ENCODE measurements around the gene NSMCE1. TPM values are rescaled to one million over a fixed set of nuclear protein-coding genes. Genes with fewer than 3 reads are reported as not detected.

NSMCE1 gene
- total RNA-seq, 4 donors from 2014 or later: 36.4 to 42.0 (median 40.6) TPM

DNA sequence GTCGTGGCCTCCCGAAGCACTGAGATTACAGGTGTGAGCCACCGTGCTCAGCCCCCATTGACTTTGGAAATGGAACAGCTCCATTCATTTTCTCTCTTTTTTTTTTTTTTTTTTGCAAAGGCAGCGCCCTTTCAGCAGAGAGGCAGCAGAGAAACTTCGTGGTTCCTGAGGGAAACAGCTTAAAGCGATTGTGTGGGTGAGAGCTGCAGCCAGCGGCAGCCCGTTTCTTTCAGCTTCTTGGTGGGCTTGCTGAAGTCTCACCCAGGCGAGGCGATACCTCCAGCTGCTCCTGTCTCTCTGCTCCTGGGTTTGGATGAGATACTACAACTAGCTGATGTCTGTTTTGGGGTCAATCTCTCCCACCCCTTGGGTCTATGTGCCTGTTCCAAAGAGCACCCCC lies 57.5 kb downstream of the NSMCE1 start:
- TF ChIP-seq, protein P1, sequence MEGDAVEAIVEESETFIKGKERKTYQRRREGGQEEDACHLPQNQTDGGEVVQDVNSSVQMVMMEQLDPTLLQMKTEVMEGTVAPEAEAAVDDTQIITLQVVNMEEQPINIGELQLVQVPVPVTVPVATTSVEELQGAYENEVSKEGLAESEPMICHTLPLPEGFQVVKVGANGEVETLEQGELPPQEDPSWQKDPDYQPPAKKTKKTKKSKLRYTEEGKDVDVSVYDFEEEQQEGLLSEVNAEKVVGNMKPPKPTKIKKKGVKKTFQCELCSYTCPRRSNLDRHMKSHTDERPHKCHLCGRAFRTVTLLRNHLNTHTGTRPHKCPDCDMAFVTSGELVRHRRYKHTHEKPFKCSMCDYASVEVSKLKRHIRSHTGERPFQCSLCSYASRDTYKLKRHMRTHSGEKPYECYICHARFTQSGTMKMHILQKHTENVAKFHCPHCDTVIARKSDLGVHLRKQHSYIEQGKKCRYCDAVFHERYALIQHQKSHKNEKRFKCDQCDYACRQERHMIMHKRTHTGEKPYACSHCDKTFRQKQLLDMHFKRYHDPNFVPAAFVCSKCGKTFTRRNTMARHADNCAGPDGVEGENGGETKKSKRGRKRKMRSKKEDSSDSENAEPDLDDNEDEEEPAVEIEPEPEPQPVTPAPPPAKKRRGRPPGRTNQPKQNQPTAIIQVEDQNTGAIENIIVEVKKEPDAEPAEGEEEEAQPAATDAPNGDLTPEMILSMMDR (IDR thresholded peaks at IDR 0.05; ENCODE audit: low read depth): no peak

DNA sequence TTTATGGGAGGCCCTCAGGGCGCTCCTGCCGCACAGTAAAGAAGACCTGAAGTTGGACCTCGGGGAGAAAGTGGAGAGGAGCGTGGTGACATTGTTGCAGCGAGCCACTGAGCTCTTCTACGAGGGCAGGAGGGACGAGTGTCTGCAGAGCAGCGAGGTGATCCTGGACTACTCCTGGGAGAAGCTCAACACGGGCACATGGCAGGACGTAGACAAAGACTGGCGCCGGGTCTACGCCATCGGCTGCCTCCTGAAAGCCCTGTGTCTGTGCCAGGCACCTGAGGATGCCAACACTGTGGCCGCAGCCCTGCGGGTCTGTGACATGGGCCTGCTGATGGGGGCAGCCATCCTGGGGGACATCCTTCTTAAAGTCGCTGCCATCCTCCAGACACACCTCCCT lies 58.4 kb downstream of the NSMCE1 start:
- TF ChIP-seq, protein P1 (IDR thresholded peaks at IDR 0.05; ENCODE audit: low read depth): no peak

DNA sequence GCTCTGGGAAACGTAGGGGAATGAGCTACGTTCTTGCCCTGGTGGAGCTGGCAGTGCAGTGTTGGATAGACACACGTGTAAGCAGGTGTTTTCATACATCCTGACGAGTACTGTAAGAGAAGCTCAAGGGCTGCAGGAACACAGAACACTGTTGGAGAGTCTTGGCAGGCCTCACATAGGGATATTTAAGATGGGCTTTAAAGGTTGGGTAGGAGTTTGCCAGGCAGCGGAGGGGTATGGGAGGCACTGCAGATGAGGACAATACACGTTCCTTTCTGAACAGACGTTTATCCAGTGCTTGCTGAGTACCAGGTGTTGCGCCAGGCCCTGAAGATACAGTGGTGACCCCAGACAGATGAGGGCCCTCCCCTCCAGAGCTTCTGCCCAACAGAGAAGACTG lies 59.0 kb downstream of the NSMCE1 start:
- TF ChIP-seq, protein P1 (IDR thresholded peaks at IDR 0.05; ENCODE audit: low read depth): no peak

DNA sequence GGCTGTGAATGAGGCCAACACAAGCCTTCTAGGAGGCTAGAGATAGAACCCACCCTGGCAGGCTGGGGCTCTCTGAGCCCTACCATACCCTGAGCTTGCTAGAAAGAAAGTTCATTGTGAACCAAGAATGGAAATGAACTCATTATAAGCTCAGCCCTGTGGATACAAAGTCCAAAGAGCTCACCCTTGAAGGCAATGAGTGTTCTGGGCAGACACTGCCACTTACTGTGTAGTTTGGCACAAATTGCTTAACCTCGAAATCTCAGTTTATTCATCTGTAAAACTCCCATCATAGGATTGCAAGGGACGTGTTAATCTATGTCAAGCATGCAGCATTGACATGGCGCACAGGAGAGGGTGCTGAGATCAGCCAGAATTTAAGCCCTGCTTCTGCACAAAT lies 59.8 kb downstream of the NSMCE1 start:
- TF ChIP-seq, protein P1 (IDR thresholded peaks at IDR 0.05; ENCODE audit: low read depth): no peak

DNA sequence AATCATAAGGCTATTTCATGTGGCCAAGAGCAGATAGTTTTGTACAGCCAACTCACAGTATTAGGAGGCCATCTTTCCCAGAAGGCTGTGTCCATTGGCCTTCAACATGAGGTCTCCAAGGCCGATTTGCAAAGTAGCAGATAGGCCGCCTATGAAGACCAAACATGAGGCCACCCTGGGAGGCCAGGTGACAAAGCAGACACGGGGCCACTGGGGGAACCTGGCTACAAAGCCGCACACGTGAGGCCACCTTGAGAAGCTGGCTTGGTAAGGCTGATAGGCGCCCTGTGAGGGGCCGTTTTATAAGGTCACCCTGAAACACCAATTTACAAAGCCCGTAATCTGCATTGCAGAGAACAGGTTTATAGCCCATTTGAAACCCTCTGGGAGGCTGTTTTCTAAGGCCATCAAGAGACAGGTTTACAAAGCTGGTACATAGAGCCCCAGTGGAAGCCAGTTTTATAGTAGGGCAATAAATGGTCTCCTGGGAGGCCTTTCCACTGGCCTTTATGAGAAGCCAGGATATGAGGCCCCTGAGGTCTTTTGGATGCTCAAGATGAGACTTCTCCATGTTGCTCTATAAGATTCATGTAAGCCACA lies 60.4 kb downstream of the NSMCE1 start:
- TF ChIP-seq, protein P1 (IDR thresholded peaks at IDR 0.05; ENCODE audit: low read depth): no peak

DNA sequence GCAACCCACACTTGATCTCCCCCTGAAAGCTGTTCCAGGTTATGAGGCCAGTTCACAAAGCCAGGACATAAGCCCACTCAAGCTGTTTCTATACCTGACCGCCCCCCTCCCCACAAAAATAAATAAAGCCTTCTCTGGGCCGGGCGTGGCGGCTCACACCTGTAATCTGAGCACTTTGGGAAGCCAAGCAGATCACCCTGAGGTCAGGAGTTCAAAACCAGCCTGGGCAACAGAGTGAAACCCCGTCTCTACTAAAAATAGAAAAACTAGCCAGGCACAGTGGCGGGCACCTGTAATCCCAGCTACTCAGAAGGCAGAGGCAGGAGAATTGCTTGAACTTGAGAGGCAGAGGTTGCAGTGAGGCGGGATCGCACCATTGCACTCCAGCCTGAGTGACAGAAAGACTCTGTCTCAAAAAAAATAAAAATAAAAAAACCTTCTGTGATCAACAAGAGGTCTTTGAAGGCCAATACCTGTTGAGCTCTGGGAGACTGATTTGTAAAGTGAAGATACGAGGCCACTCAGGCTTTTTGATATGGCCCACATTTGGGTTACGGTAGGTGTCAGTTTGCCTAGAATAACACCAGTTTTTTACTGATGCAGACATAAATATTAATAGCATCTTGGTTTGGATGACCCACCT lies 63.0 kb downstream of the NSMCE1 start:
- TF ChIP-seq, protein P1 (IDR thresholded peaks at IDR 0.05; ENCODE audit: low read depth): no peak

DNA sequence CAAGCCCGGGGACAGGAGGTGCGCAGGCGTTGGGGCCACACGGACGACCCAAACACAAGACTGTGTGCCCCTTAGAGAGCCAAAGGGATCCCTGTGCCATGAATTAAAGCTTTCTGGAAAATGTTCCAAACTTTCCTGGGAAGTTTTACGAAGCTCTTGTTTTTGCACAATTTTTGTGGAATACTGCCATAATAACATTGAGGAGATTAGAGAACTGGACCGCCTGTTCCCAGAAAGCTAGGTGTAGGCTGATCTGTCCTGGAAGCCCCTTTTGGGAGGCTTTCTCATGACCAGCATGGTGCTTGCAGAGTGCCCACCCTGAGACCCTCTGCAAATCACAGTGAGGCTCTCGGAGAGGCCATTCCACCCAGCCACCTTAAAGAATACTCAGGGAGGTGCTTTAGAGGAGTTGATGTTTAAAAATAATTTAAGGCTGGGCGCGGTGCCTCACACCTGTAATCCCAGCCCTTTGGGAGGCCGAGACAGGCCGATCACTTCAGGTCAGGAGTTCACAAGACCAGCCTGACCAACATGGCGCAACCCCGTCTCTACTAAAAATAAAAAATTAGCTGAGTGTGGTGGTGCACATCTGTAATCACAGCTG lies 64.2 kb downstream of the NSMCE1 start:
- TF ChIP-seq, protein P1 (IDR thresholded peaks at IDR 0.05; ENCODE audit: low read depth): no peak
